Natural killer cell (primary cell): ENCODE data around the gene SRM. TPM values are rescaled to one million over a fixed set of nuclear protein-coding genes. Genes with fewer than 3 reads are reported as not detected.
"Not testable (repeated sequence)": the region's sequence is repeated elsewhere in the genome, so short reads cannot be mapped to it uniquely, and the experiment has no call there.

Experiments used
- ATAC-seq, 3 donors: fragments of 150-1000 bp in 2 of 3; fragments of 200-7000 bp in 1 of 3; cut with Tn5 transposase; 1 replicate in 1 of 3; 2 replicates in 2 of 3; pipeline ENCODE4 v1.10.0; 2021; ENCODE audit warnings: mild to moderate bottlenecking in 2 of 3, moderate library complexity in 2 of 3
- DNase-seq, 2 donors: peaks; one replicate each; pipeline versions ENCODE4 v3.0.0 to v3.0.0-alpha.2; 2013 to 2021; ENCODE audit warnings: mixed read lengths in 1 of 2
- H3K27ac ChIP-seq: one replicate; pipeline ENCODE4 v1.5.1; 2013; ENCODE audit warnings: mild to moderate bottlenecking, low read length
- H3K27me3 ChIP-seq: one replicate; pipeline ENCODE4 v1.6.1; 2013; ENCODE audit warnings: low read length; ENCODE audit not compliant: control insufficient read depth, insufficient read depth
- H3K36me3 ChIP-seq: one replicate; pipeline ENCODE4 v1.6.1; 2013; ENCODE audit warnings: low read length; ENCODE audit not compliant: control insufficient read depth, insufficient read depth
- H3K4me1 ChIP-seq: one replicate; pipeline ENCODE4 v1.6.1; 2013; ENCODE audit warnings: low read length; ENCODE audit not compliant: control insufficient read depth, insufficient read depth
- H3K4me3 ChIP-seq: one replicate; pipeline ENCODE4 v1.5.1; 2013; ENCODE audit warnings: low read length
- H3K9me3 ChIP-seq: one replicate; pipeline ENCODE4 v1.6.1; 2013; ENCODE audit warnings: low read length; ENCODE audit not compliant: control insufficient read depth, insufficient read depth
- H3K27ac Mint-ChIP-seq, 2 donors: one replicate each; pipeline ENCODE4 v1.8.0; 2022; ENCODE audit warnings: mild to moderate bottlenecking in 2 of 2, mixed read lengths in 2 of 2, moderate library complexity in 1 of 2
- H3K27me3 Mint-ChIP-seq, 2 donors: one replicate each; pipeline ENCODE4 v1.8.0; 2022; ENCODE audit warnings: low read depth in 2 of 2, mixed read lengths in 2 of 2
- H3K36me3 Mint-ChIP-seq: one replicate; pipeline ENCODE4 v1.8.0; 2022; ENCODE audit warnings: mixed read lengths
- H3K4me1 Mint-ChIP-seq, 2 donors: one replicate each; pipeline ENCODE4 v1.8.0; 2022; ENCODE audit warnings: mixed read lengths in 2 of 2
- H3K4me3 Mint-ChIP-seq: one replicate; pipeline ENCODE4 v1.8.0; 2022; ENCODE audit warnings: mild to moderate bottlenecking, moderate library complexity, mixed read lengths
- H3K9me3 Mint-ChIP-seq, 2 donors: one replicate each; pipeline ENCODE4 v1.8.0; 2022; ENCODE audit warnings: mixed read lengths in 2 of 2
- WGBS: methylation state at CpG from one replicate; pipeline ENCODE4 v1.1.7; 2013; ENCODE audit warnings: missing lambda C conversion rate; ENCODE audit not compliant: insufficient coverage; 5-methylcytosine and 5-hydroxymethylcytosine counted together
- intact Hi-C: fragments of 100-400 bp; cut with micrococcal nuclease; formaldehyde crosslinking; loops from one replicate; pipeline ENCODE4 v1.14.2; 2022
- total RNA-seq, 4 donors: library from RNA; stranded (reverse); fragments of 120-200 nt in 1 of 4; gene quantifications; one replicate each; pipeline versions ENCODE4 v1.2.3 to v1.2.4, GENCODE V29; 2013 to 2022
- TF ChIP-seq, protein P1 (sequence below): fragments of 200-600 bp; IDR thresholded peaks from one replicate; pipeline ENCODE4 v1.8.0; 2022; ENCODE audit warnings: antibody characterized with exemption

SRM gene
- total RNA-seq, 3 donors from 2014 or later (not counting 1 experiment from before 2014, with no cell fraction given): 23.9 to 30.9 (median 29.2) TPM

DNA sequence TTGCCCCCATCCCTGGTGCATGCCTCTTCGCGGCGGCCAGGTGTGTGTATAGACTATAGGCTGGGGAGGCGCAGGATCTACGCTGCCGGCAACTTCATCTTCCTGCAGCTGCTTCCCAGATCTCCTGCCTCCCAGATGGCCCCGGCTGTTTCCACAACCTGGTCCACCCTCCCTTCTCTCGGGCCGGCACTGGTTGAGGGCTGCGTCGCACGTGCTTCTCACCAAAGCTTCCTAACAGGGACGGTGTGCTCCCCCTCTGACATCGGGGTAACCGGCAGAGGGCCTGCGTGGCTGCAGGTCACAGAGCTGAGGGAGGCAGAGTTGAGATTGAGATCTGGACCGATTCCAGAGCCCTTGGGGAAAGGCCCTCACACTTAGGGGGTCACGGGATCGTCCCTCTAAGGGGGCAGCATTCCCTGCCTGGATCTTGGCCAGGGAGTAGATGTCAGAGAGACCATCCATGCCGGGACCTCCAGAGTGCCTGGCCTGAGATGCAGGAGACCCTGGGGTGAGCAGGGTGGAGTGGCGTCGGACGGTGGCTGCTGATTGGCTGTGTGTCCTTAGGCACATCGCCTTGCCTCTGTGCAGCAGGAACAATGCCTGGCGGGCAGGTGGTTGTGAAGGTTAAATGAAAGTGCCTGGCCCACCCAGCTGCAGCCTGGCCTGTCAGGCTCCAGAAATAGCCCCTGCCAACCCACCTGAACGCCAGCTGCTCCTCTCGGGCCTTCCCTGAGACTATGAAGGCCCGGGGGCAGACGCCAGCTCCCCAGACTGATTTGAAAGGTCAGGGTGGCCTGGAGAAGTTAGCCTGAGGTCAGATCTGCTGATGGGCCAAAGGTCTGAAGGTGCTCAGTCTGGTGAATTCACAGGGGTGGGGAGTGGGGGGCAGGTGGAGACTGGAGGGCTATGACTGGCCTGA is 6.7 kb downstream of the SRM start:
- Mint-ChIP-seq H3K27ac (no peak overlapping the region), H3K27me3 (no peaks in the 10 kb centered on the region), H3K36me3 (no peaks in the 10 kb centered on the region), H3K4me1 (peaks cover 0 to 4% of the 10 kb centered on the region in 2 donors), H3K4me3 (no peak overlapping the region), H3K9me3 (no peaks in the 10 kb centered on the region)
- Histone ChIP-seq H3K36me3 (peaks cover 4% of the 10 kb centered on the region), H3K27ac (no peak overlapping the region), H3K27me3 (no peaks in the 10 kb centered on the region), H3K9me3 (no peaks in the 10 kb centered on the region), H3K4me3 (no peak overlapping the region), H3K4me1 (peaks cover 3% of the 10 kb centered on the region)
- intact Hi-C loops: no loop called here
- DNase-seq: no peak
- 41% methylated on average over 29 of the region's 29 CpGs for WGBS
- TF ChIP-seq, protein P1, sequence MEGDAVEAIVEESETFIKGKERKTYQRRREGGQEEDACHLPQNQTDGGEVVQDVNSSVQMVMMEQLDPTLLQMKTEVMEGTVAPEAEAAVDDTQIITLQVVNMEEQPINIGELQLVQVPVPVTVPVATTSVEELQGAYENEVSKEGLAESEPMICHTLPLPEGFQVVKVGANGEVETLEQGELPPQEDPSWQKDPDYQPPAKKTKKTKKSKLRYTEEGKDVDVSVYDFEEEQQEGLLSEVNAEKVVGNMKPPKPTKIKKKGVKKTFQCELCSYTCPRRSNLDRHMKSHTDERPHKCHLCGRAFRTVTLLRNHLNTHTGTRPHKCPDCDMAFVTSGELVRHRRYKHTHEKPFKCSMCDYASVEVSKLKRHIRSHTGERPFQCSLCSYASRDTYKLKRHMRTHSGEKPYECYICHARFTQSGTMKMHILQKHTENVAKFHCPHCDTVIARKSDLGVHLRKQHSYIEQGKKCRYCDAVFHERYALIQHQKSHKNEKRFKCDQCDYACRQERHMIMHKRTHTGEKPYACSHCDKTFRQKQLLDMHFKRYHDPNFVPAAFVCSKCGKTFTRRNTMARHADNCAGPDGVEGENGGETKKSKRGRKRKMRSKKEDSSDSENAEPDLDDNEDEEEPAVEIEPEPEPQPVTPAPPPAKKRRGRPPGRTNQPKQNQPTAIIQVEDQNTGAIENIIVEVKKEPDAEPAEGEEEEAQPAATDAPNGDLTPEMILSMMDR: no peak
- no peak for ATAC-seq

DNA sequence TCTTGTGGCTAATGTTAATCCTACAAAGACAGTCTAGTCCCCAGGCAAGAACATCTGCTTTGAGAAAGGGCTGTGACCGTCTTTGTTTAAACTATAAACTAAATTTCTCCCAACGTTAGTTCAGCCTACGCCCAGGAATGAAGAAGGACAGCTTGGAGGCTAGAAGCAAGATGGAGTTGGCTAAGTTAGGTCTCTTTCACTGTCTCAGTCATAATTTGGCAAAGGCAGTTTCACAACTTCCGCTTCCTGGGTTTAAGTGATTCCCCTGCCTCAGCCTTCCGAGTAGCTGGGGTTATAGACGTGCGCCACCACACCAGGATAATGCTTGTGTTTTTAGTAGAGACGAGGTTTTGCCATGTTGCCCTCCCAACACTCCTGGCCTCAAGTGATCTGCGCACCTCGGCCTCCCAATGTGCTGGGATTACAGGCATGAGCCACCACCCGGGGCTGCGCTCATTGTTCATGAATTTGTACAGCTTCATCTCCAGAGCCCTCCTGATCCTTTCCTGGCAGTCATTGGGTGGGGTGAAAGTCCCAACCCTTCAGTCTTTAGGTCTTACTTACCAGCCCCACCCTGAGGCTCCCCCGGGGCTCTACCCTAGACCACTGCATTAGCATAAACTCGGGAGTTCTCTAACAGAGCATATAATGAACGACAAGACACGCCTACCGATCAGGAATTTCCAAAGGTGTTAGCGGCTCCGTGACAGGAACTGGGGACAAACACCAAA is 7.9 kb downstream of the SRM start:
- Mint-ChIP-seq H3K27me3 (no peaks in the 10 kb centered on the region), H3K36me3 (no peaks in the 10 kb centered on the region), H3K4me3 (no peak overlapping the region), H3K27ac (no peak overlapping the region), H3K9me3 (no peaks in the 10 kb centered on the region), H3K4me1 (no peaks in the 10 kb centered on the region)
- Histone ChIP-seq H3K27ac (no peak overlapping the region), H3K9me3 (no peaks in the 10 kb centered on the region), H3K36me3 (peaks cover 4% of the 10 kb centered on the region), H3K27me3 (no peaks in the 10 kb centered on the region), H3K4me1 (peaks cover 3% of the 10 kb centered on the region), H3K4me3 (no peak overlapping the region)
- 66% methylated on average over 18 of the region's 19 CpGs for WGBS
- DNase-seq (no peak), ATAC-seq (no peak)
- intact Hi-C loops: no loop called here
- TF ChIP-seq, protein P1: no peak

DNA sequence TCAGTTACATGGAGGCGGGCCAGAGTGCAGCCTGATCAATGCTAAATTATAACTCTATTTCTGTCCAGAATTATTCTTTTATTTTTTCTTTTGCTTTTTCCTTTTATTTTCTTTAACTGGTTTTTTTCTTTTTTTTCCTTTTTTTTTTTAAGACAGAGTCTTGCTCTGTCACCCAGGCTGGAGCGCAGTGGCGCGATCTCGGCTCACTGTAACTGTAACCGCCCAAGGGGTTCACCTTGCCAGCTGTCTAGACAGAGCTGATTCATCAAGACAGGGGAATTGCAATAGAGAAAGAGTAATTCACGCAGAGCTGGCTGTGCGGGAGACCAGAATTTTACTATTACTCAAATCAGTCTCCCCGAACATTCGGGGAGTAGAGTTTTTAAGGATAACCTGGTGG is 8.7 kb downstream of the SRM start:
- H3K4me1 Mint-ChIP-seq, H3K4me3 ChIP-seq, H3K36me3 ChIP-seq, DNase-seq, H3K27ac Mint-ChIP-seq, H3K36me3 Mint-ChIP-seq, H3K27me3 ChIP-seq, H3K27me3 Mint-ChIP-seq, ATAC-seq, H3K27ac ChIP-seq, H3K9me3 Mint-ChIP-seq, H3K4me1 ChIP-seq, H3K4me3 Mint-ChIP-seq, intact Hi-C loops, H3K9me3 ChIP-seq: not testable (repeated sequence)
- WGBS: 96% methylated on average over 9 of the region's 10 CpGs

DNA sequence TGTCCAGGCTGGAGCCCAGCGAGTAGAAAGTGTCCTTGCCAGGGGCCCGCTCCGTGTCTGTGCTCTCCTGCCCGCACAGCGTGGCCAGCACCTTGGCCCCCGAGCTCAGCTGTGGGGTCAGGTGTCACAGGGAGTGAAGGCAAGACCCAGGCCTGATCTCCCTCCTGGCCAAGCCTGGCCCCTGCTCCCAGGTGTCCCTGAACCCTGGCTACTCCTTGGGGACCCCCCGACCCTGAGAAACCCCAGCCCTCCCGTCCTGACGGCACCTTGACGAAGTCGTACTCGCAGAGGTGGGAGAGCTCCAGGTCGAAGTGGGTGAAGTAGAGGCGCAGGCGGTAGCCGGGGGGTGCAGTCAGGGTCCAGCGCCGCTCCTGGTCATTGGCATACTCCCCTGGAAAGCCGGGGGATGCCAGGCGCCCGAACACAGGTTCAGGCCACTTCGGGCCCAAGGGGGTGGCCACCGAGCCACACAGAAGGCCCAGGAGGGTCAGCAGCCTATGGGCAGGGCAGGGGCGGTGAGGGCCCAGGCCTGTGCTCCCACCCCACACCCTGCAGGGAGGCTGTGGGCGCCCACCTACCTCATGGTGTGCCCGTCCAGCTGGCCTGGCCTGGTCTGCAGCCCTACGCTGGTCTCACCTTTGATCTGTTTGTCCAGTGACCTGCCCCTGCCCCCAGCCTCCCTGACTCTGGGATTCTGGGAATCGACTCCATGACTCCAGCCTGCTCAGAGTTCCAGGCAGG is 13.0 kb downstream of the SRM start, which contains the start of gene MASP2:
TSS of gene MASP2 (minus strand) at position 615 of the 741 bp plus-strand sequence. CDS start at position 583, 32 bp downstream.
- no peak for ATAC-seq
- no peaks in the 10 kb centered on the region for H3K36me3 ChIP-seq
- Mint-ChIP-seq H3K27ac (no peak within 1 kb of the TSS), H3K36me3 (no peaks in the 10 kb centered on the region), H3K4me3 (no peak within 1 kb of the TSS), H3K4me1 (no peaks in the 10 kb centered on the region), H3K9me3 (no peaks in the 10 kb centered on the region), H3K27me3 (no peaks in the 10 kb centered on the region)
- DNase-seq: no peak
- no peaks in the 10 kb centered on the region for H3K27me3 ChIP-seq
- TF ChIP-seq, protein P1: no peak
- H3K9me3 ChIP-seq: no peaks in the 10 kb centered on the region
- WGBS: 91% methylated on average over 28 of the region's 28 CpGs
- no peak within 1 kb of the TSS for H3K27ac ChIP-seq
- no peaks in the 10 kb centered on the region for H3K4me1 ChIP-seq
- H3K4me3 ChIP-seq: no peak within 1 kb of the TSS
- intact Hi-C loops: no loop called here
